ENCODE results near the gene SAXO1.
A peak's percentile ranks its signal among the peaks of the same experiment; 100 is the strongest.

The SAXO1 gene

GRCh38 chr9:18909140-18910018 is 123.6 kb downstream of the SAXO1 start:
- DNase-seq = no peak

DNA sequence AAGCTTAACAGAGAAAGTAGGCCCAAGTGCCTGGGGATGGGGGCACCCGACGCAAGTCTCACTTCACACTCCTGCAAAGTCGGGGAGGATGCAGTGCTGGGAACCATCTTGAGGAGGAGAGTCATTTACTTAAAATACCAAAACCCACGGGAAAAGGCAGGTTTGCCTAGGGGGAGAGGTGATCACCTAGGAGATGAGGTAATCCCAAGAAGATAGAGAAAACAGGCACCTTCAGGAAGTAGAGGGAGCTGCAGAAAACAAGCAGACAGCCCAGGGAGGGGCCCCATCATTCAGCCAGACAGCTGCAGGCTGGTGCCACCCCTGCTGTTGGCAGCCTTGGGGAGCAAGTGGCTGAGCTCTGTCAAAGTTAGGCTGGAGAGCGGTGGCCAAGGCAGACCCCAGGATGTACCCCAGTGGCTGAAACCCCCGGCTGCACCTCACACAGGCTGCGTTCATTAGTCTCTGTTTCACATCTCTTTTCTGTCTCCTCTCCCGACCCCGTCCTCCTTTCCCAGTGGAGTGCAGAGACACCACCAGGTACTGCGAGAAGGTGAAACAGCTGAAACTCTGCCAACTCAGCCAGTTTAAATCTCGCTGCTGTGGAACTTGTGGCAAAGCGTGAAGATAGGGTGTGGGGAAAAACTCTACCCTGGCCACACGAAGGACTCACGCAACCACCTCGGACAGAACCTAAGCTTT is 124.9 kb downstream of the SAXO1 start:
- no peak for DNase-seq

DNA sequence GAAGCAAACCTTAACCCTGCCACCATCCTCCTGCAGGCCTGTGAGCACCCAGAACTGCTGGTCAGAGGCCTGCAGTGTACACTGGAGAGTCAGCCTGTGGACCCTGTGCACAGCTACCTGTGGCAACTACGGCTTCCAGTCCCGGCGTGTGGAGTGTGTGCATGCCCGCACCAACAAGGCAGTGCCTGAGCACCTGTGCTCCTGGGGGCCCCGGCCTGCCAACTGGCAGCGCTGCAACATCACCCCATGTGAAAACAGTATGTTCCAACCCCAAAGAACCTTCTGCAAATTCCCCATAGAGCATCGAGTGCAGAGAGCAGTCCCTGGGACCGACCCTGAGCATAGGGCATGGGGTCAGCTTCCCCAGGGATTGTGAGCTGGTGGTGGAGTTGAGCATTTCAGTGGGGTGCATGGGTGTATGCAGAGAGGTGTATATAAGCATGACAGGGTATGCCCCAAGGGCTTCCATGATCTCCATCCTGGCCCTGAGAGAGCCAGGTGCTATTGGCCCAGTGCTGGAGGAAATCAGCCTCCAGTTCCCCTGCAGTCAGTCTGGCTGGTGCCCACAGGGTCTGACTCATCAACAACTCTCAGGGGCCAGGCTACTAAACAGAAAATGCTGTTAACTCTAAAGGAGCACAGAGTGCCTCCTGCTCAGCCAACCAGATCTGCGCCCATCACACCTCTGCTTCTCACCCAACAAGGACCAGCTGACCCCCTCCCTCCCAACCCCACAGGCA is 126.2 kb downstream of the SAXO1 start:
- no peak for DNase-seq

- no peak for DNase-seq
Observed at GRCh38 chr9:18905883-18906629, 127.0 kb downstream of the SAXO1 start.

DNA sequence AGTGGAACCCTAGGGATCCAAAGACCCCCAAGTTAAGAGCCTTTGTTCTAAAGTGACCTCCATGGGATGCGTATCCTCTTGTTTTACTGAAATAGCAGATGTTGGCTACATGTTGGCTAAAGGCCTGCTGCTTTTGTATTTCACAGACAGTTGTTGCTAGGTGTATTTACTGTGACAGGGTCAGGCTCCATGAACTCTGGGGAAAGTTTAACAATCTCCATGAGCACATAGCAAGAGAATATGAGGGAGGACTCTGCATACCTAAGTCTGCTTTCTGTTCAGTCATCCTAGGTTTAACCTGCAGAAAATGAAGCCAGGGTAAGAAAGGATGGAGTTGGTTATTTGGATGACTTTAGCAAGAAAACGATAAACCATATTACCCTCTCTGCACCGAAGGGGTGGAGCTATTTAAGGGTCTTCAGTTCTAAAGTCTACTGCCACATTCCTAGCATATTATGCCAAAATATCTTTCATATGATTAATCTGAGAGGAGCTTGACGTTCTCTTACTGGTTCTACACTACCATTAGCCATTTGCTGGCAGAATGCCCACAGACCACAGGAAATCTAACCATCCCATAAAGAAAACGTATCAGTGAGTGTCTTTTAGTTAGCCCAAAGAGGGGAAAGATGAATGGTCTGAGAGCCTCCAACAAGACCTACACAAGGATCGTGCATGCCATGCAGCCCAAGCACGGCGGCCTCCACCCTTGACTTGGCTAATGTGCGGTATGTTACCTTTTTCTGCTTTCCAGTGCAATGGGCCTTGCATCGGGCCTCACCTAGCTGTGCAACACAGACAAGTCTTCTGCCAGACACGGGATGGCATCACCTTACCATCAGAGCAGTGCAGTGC is 127.8 kb downstream of the SAXO1 start:
- DNase-seq = no peak

GRCh38 chr9:18903450-18903849 is 129.6 kb downstream of the SAXO1 start:
- no peak for DNase-seq

GRCh38 chr9:18896531-18897179 is 136.4 kb downstream of the SAXO1 start:
- peak in 1 of 2 experiments; percentile 42 for DNase-seq

GRCh38 chr9:18896004-18896403 is 137.0 kb downstream of the SAXO1 start:
- DNase-seq = no peak

DNA sequence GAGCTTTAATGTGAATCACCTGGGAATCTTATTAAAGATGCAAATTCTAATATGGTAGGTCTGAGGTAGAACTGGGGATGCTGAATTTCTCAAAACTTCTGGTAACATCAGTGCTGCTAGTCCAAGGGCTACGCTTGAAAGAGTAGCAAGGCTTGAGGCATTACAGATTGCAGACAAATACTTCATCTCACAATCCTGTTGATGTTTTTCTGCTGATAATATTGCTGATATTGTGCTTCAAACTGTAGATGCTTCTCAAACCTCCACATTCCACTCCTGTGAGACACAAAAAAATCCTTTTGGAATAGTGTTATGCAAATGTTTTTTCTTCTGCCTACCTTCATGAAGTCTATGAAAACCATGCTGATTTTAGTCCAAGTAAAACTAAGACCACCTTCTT is 139.5 kb downstream of the SAXO1 start:
- no peak for DNase-seq

- DNase-seq = peak; percentile 9 to 81
Observed at GRCh38 chr9:18893046-18893445, 140.0 kb downstream of the SAXO1 start.

DNA sequence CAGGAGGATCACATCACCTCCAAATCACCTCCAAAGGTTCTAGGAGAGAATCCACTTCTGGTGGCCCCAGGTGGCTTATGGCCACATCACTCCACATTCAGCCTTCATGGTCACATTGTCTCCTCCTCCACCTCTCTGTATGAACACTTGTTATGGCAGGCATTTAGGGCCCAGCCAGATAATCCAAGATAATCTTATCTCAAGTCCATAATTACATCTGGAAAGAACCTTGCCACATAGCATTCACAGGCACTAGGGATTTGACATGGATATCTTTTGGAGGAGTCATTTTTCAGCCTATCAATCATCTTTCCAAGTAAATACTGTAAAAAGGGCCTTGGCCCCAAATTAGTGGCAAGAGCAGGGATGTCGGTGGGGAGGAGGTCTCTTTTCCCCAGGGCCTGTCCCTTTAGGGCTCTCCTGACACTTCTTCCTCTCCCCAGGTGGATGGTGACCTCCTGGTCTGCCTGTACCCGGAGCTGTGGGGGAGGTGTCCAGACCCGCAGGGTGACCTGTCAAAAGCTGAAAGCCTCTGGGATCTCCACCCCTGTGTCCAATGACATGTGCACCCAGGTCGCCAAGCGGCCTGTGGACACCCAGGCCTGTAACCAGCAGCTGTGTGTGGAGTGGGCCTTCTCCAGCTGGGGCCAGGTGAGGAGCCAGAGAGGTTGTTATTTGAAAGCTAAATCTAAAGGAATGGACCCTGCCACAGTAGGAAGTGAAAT is 140.9 kb downstream of the SAXO1 start:
- peak in 1 of 2 experiments; percentile 25 for DNase-seq

GRCh38 chr9:18890372-18890771 is 142.6 kb downstream of the SAXO1 start:
- no peak for DNase-seq

GRCh38 chr9:18889550-18889949 is 143.5 kb downstream of the SAXO1 start:
- DNase-seq = no peak

GRCh38 chr9:18888290-18888689 is 144.7 kb downstream of the SAXO1 start:
- DNase-seq = no peak

GRCh38 chr9:18887546-18887945 is 145.5 kb downstream of the SAXO1 start:
- DNase-seq = no peak

DNA sequence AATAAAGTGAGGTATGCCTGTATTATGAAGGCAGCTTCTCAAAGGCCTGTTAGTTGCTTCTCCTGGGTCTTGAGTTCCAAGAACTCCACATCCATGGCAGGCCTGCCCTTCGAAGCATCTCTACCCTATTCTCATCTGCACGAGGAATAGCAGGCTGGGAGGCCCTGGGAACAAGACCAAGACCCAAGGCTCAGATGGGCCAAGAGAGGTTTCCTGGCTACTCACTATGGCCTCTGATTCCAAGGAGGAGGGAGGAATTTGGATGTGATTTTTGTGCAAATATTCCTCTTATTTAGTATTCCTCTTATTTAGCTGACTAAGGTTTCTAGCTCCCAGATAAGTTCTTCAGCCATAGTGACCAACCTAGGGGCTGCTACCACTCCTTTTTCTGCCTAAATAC is 151.3 kb downstream of the SAXO1 start:
- DNase-seq = no peak

- no peak for DNase-seq
Observed at GRCh38 chr9:18877984-18878383, 155.0 kb downstream of the SAXO1 start.

Measured in NCI-H524 (cell line).